Lung microvascular endothelial cell (primary cell): ENCODE measurements around the gene PRKAR1B. TPM values are rescaled to one million over a fixed set of nuclear protein-coding genes. Genes with fewer than 3 reads are reported as not detected.

ENCODE experiments used
- DNase-seq, 2 donors: peaks; one replicate each; pipeline versions ENCODE4 v3.0.0 to v3.0.0-alpha.2; 2010; ENCODE audit warnings: low read depth in 2 of 2
- total RNA-seq: library from RNA; depleted of rRNA; stranded (reverse); fragments of >200 nt; gene quantifications from 2 replicates; pipeline ENCODE4 v1.2.1, GENCODE V29; 2014

PRKAR1B gene
- total RNA-seq, 1 donor from 2014 or later, result 71.8 TPM

- no peak for DNase-seq
Measured at GRCh38 chr7:696426-696811, 30.7 kb downstream of the PRKAR1B start.

GRCh38 chr7:693280-693679 is 33.8 kb downstream of the PRKAR1B start:
- DNase-seq, result no peak

GRCh38 chr7:691361-692045 is 35.6 kb downstream of the PRKAR1B start:
- DNase-seq, result no peak

GRCh38 chr7:690478-691360 is 36.4 kb downstream of the PRKAR1B start:
- no peak for DNase-seq

GRCh38 chr7:685540-685939 is 41.5 kb downstream of the PRKAR1B start:
- DNase-seq, result no peak

GRCh38 chr7:684416-684815 is 42.7 kb downstream of the PRKAR1B start:
- DNase-seq, result no peak

GRCh38 chr7:683526-684205 is 43.4 kb downstream of the PRKAR1B start:
- DNase-seq, result no peak

- no peak for DNase-seq
Measured at GRCh38 chr7:682810-683209, 44.3 kb downstream of the PRKAR1B start.

- DNase-seq, result no peak
Measured at GRCh38 chr7:681551-682307, 45.4 kb downstream of the PRKAR1B start.

- DNase-seq, result no peak
Measured at GRCh38 chr7:680411-681127, 46.5 kb downstream of the PRKAR1B start.

- no peak for DNase-seq
Measured at GRCh38 chr7:676972-677385, 50.1 kb downstream of the PRKAR1B start.

GRCh38 chr7:676246-676971 is 50.7 kb downstream of the PRKAR1B start:
- DNase-seq, result no peak

GRCh38 chr7:674454-675410 is 52.3 kb downstream of the PRKAR1B start:
- DNase-seq, result peak in 1 of 2 donors; percentile 85

GRCh38 chr7:673681-674453 is 53.2 kb downstream of the PRKAR1B start:
- DNase-seq, result no peak

- no peak for DNase-seq
Measured at GRCh38 chr7:672891-673290, 54.2 kb downstream of the PRKAR1B start.

- no peak for DNase-seq
Measured at GRCh38 chr7:671415-672042, 55.6 kb downstream of the PRKAR1B start.

GRCh38 chr7:670501-671390 is 56.3 kb downstream of the PRKAR1B start:
- DNase-seq, result no peak
